ENCODE measurements around the gene TSACC. TPM values are rescaled to one million over a fixed set of nuclear protein-coding genes. Genes with fewer than 3 reads are reported as not detected.

The TSACC gene
- total and polyA plus RNA-seq, 9 of the 15 experiments (the other 6 are each of a cell fraction or from before 2014, with no cell fraction given), result 0.45 to 7.4 (median 2.6) TPM

DNA sequence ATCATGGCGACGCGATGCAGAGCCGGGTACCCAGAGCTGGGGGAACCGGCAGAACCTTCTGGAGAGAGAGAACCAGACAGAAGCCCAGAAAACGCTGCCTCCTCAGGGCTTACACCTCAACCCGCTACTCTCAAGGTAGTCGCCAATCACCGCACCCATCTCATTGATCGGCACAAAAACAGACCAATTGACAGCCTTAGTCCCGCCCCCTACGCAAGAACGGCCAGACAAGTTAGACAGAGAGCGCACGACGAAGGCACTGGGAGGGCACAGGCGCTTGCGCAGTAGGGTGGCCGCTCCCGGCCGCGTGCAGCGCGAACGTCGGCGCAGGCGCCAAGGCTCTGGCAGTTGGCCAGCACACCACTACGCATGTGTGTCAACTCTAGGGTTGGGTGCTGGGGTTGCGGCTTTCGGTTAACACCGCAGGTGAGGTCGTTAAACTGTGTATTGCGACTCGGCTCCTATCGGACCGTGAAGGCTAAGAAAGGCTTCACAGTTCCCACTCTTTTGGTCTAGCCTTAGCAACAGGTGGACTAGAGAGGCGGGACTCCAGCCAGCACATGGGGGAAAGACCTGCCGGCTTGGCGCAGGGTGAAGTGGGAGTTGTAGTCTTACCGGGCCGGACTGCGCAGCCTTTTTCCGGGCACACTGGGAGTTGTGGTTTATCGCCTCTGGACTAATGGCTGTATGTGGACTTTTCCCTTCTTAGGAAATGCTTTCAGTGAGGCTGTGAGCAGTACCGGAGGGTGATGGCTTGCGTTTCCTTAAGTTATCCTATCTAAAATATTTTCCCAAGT, at the start of gene TSACC, which contains the start of gene CCT3 (continued):
- TF ChIP-seq HNRNPLL (IDR thresholded peaks at IDR 0.05; ENCODE audit: low read depth, low read length, poor library complexity, severe bottlenecking) (peak; percentile 89), POLR2A (conservative IDR thresholded peaks at IDR 0.05) (peak; percentile 95), CBX5 (IDR thresholded peaks at IDR 0.05; ENCODE audit: borderline replicate concordance, low read depth) (no peak), PHB (CRISPR knock-in tag; IDR thresholded peaks at IDR 0.05) (no peak), YBX1 (IDR thresholded peaks at IDR 0.05) (no peak), HNRNPH1 (optimal IDR thresholded peaks at IDR 0.05; ENCODE audit: low read depth, low read length) (no peak), CCNT2 (IDR thresholded peaks at IDR 0.05; ENCODE audit: borderline replicate concordance, extremely low read depth, insufficient read length, low read depth, low read length) (no peak), ZNF445 (CRISPR knock-in tag; IDR thresholded peaks at IDR 0.05; ENCODE audit: low read depth) (no peak), PYGO2 (tag; IDR thresholded peaks at IDR 0.05) (no peak), KDM4B (IDR thresholded peaks at IDR 0.05; ENCODE audit: borderline replicate concordance in 2 of 2, low read depth in 1 of 2) (no peak), POLR3A (IDR thresholded peaks at IDR 0.05; ENCODE audit: borderline replicate concordance, extremely low read depth, insufficient read depth, insufficient read length) (no peak), ZFP36 (IDR thresholded peaks at IDR 0.05; ENCODE audit: low read depth, low read length, partially characterized antibody) (no peak), FOXJ2 (tag; IDR thresholded peaks at IDR 0.05) (peak; percentile 46; the same call in 1 of the 2 replicates), HNRNPUL1 (IDR thresholded peaks at IDR 0.05; ENCODE audit: low read length) (no peak), NR4A1 (CRISPR knock-in tag; IDR thresholded peaks at IDR 0.05) (no peak), NR4A1 (tag; IDR thresholded peaks at IDR 0.05) (no peak), LEF1 (IDR thresholded peaks at IDR 0.05) (no peak), MCM7 (IDR thresholded peaks at IDR 0.05) (no peak), MEF2A (IDR thresholded peaks at IDR 0.05; ENCODE audit: control insufficient read depth, low read depth, low read length) (no peak), ARID3A (IDR thresholded peaks at IDR 0.05; ENCODE audit: borderline replicate concordance, low read depth, low read length) (no peak)
- TF ChIP-seq, protein P1, sequence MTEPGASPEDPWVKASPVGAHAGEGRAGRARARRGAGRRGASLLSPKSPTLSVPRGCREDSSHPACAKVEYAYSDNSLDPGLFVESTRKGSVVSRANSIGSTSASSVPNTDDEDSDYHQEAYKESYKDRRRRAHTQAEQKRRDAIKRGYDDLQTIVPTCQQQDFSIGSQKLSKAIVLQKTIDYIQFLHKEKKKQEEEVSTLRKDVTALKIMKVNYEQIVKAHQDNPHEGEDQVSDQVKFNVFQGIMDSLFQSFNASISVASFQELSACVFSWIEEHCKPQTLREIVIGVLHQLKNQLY (CRISPR knock-in tag; conservative IDR thresholded peaks at IDR 0.05), result no peak
- TF ChIP-seq, protein P2, sequence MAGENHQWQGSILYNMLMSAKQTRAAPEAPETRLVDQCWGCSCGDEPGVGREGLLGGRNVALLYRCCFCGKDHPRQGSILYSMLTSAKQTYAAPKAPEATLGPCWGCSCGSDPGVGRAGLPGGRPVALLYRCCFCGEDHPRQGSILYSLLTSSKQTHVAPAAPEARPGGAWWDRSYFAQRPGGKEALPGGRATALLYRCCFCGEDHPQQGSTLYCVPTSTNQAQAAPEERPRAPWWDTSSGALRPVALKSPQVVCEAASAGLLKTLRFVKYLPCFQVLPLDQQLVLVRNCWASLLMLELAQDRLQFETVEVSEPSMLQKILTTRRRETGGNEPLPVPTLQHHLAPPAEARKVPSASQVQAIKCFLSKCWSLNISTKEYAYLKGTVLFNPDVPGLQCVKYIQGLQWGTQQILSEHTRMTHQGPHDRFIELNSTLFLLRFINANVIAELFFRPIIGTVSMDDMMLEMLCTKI (IDR thresholded peaks at IDR 0.05; ENCODE audit: partially characterized antibody), result no peak
- TF ChIP-seq, protein P3, sequence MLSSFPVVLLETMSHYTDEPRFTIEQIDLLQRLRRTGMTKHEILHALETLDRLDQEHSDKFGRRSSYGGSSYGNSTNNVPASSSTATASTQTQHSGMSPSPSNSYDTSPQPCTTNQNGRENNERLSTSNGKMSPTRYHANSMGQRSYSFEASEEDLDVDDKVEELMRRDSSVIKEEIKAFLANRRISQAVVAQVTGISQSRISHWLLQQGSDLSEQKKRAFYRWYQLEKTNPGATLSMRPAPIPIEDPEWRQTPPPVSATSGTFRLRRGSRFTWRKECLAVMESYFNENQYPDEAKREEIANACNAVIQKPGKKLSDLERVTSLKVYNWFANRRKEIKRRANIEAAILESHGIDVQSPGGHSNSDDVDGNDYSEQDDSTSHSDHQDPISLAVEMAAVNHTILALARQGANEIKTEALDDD (IDR thresholded peaks at IDR 0.05), result no peak

Data from K562 (cell line).